DOHH2 (cell line): Measurements from ENCODE around the gene DDX54.

Experiments used
- CTCF ChIP-seq: fragments of 200-600 bp; sonication (generic); IDR thresholded peaks from one replicate; pipeline ENCODE4 v1.5.1; 2014; ENCODE audit warnings: antibody characterized with exemption, mild to moderate bottlenecking, low read depth, low read length; ENCODE audit not compliant: poor library complexity, severe bottlenecking
- EZH2phosphoT487 ChIP-seq: fragments of 200-600 bp; sonication (generic); IDR thresholded peaks from 2 replicates; pipeline ENCODE4 v1.6.1; 2017; ENCODE audit warnings: borderline replicate concordance, mild to moderate bottlenecking, antibody characterized with exemption, low read length, moderate library complexity, mixed read lengths

- TF ChIP-seq CTCF (no peak), EZH2phosphoT487 (no peak)
Observed at GRCh38 chr12:113216027-113216426, 30.7 kb upstream of the DDX54 start.
